ENCODE data around the gene FAM210A.
"Not testable (repeated sequence)": the region's sequence is repeated elsewhere in the genome, so short reads cannot be mapped to it uniquely, and the experiment has no call there.

The FAM210A gene

GRCh38 chr18:13710414-13710831 is 15.9 kb downstream of the FAM210A start:
- DNase-seq (ENCODE audit: low spot score) (peak; percentile 97), FAIRE-seq (peak; percentile 91)

GRCh38 chr18:13703899-13704298 is 22.5 kb downstream of the FAM210A start:
- DNase-seq (ENCODE audit: low spot score): no peak
- FAIRE-seq: no peak

GRCh38 chr18:13700153-13700552 is 26.2 kb downstream of the FAM210A start:
- FAIRE-seq (no peak), DNase-seq (ENCODE audit: low spot score) (no peak)

GRCh38 chr18:13696961-13697360 is 29.4 kb downstream of the FAM210A start:
- DNase-seq (ENCODE audit: low spot score) (no peak), FAIRE-seq (no peak)

GRCh38 chr18:13695337-13695736 is 31.0 kb downstream of the FAM210A start:
- not testable (repeated sequence) for DNase-seq (ENCODE audit: low spot score); FAIRE-seq

GRCh38 chr18:13690060-13690459 is 36.3 kb downstream of the FAM210A start:
- not testable (repeated sequence) for FAIRE-seq; DNase-seq (ENCODE audit: low spot score)

GRCh38 chr18:13688191-13689136 is 37.9 kb downstream of the FAM210A start:
- no peak for DNase-seq (ENCODE audit: low spot score)
- FAIRE-seq: no peak

- FAIRE-seq: no peak
- DNase-seq (ENCODE audit: low spot score): no peak
Measured at GRCh38 chr18:13684546-13684945, 41.8 kb downstream of the FAM210A start.

- FAIRE-seq: no peak
- DNase-seq (ENCODE audit: low spot score): no peak
Measured at GRCh38 chr18:13681701-13682100, 44.7 kb downstream of the FAM210A start.

- DNase-seq (ENCODE audit: low spot score): no peak
- no peak for FAIRE-seq
Measured at GRCh38 chr18:13680612-13681011, 45.7 kb downstream of the FAM210A start.

- not testable (repeated sequence) for FAIRE-seq; DNase-seq (ENCODE audit: low spot score)
Measured at GRCh38 chr18:13677350-13677749, 49.0 kb downstream of the FAM210A start.

GRCh38 chr18:13676471-13676870 is 49.9 kb downstream of the FAM210A start:
- FAIRE-seq: no peak
- DNase-seq (ENCODE audit: low spot score): no peak

- no peak for DNase-seq (ENCODE audit: low spot score)
- no peak for FAIRE-seq
Measured at GRCh38 chr18:13672657-13673056, 53.7 kb downstream of the FAM210A start.

GRCh38 chr18:13661779-13662256 is 64.5 kb downstream of the FAM210A start:
- FAIRE-seq (no peak), DNase-seq (ENCODE audit: low spot score) (no peak)

- FAIRE-seq (no peak), DNase-seq (ENCODE audit: low spot score) (no peak)
Measured at GRCh38 chr18:13661051-13661778, 65.1 kb downstream of the FAM210A start.

GRCh38 chr18:13660510-13660909 is 65.8 kb downstream of the FAM210A start:
- no peak for FAIRE-seq

GRCh38 chr18:13658436-13659204 is 67.7 kb downstream of the FAM210A start:
- FAIRE-seq (no peak), DNase-seq (ENCODE audit: low spot score) (no peak)

More at GRCh38 chr18:13660510-13660909, 65.8 kb downstream of the FAM210A start:
- no peak for DNase-seq (ENCODE audit: low spot score)

GRCh38 chr18:13657974-13658373 is 68.4 kb downstream of the FAM210A start:
- no peak for FAIRE-seq
- DNase-seq (ENCODE audit: low spot score): no peak

- no peak for DNase-seq (ENCODE audit: low spot score)
- no peak for FAIRE-seq
Measured at GRCh38 chr18:13653746-13654433, 72.5 kb downstream of the FAM210A start.

Data from RCC 7860 (cell line).